Measurements from ENCODE around the gene ZC3H14. TPM values are rescaled to one million over a fixed set of nuclear protein-coding genes. Genes with fewer than 3 reads are reported as not detected.

ZC3H14 gene
- total RNA-seq, 1 experiment from 2014 or later: 90.6 TPM

DNA sequence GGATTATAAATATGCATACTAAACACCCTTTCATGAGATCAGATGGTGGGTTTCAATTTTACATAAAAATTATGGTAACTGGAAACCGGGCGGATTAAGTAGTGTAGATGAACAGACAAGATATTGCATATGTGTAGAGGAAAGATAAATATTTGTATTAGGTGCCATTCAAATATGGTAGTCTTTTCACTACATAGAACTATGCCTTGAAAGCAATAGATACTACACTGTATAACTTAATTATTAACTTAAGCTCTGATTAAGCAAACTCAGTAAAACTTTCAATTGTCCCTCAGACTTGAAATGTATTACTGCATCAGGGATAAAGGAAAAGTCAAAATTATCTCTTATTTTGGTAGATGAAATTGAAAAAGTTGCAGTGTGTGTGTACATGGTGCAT, 10.0 kb upstream of the ZC3H14 start:
- Histone ChIP-seq H3K27me3 (ENCODE audit: insufficient read depth, low read length) (no peaks in the 10 kb centered on the region), H3K23ac (ENCODE audit: insufficient read length, low read depth, low read length) (no peak overlapping the region), H2BK120ac (ENCODE audit: low read depth, low read length, poor library complexity, severe bottlenecking) (no peak overlapping the region), H3K9me3 (ENCODE audit: control insufficient read depth, low read depth, low read length) (no peaks in the 10 kb centered on the region), H3K4ac (ENCODE audit: low read depth, low read length) (no peak overlapping the region), H3K4me2 (ENCODE audit: insufficient read depth, insufficient read length, low read length) (no peak overlapping the region), H3K18ac (ENCODE audit: insufficient read length, low read depth, low read length) (no peak overlapping the region), H2BK20ac (ENCODE audit: low read depth, low read length, poor library complexity, severe bottlenecking) (no peak overlapping the region), H2AK5ac (ENCODE audit: insufficient read length, low read length) (no peak overlapping the region), H2BK15ac (ENCODE audit: low read depth, low read length) (no peak overlapping the region), H4K91ac (ENCODE audit: insufficient read length, low read depth, low read length) (no peak overlapping the region), H3K9ac (ENCODE audit: extremely low read depth, insufficient read length, low read length) (no peak overlapping the region), H3K79me1 (ENCODE audit: insufficient read depth, low read depth, low read length, poor library complexity, severe bottlenecking) (no peaks in the 10 kb centered on the region), H2BK5ac (ENCODE audit: insufficient read length, low read length) (no peak overlapping the region), H3K27ac (ENCODE audit: insufficient read length, low read depth, low read length) (no peak overlapping the region), H3T11ph (ENCODE audit: low read length) (no peak overlapping the region), H3K23me2 (ENCODE audit: insufficient read length, low read depth, low read length, poor library complexity, severe bottlenecking) (peaks cover 13% of the 10 kb centered on the region), H2BK12ac (ENCODE audit: insufficient read length, low read depth, low read length) (no peak overlapping the region), H4K20me1 (ENCODE audit: control insufficient read depth, insufficient read depth, insufficient read length) (no peaks in the 10 kb centered on the region), H3K79me2 (ENCODE audit: insufficient read depth, low read length) (no peaks in the 10 kb centered on the region), H4K8ac (replicated peaks; ENCODE audit: insufficient read length, low read depth, low read length) (no peak overlapping the region), H2AFZ (ENCODE audit: low read length) (no peak overlapping the region), H3K56ac (ENCODE audit: insufficient read length, low read depth, low read length) (no peak overlapping the region), H3K4me1 (ENCODE audit: insufficient read depth, low read length) (no peaks in the 10 kb centered on the region), H3K14ac (ENCODE audit: insufficient read depth, low read length) (no peak overlapping the region), H4K5ac (ENCODE audit: insufficient read length, low read depth, low read length) (no peak overlapping the region)
- H3K36me3 Mint-ChIP-seq (ENCODE audit: insufficient read depth in 1 of 3, low read depth in 3 of 3): peaks cover 2 to 21% (median 16%) of the 10 kb centered on the region in 3 experiments; a peak in 5 of 7 replicates
- no peak overlapping the region for H3K27ac Mint-ChIP-seq
- H3K4me3 Mint-ChIP-seq: peak overlapping the region in 1 of 2 experiments; percentile 46; a peak in 3 of 5 replicates
- no peaks in the 10 kb centered on the region; a peak in 1 of 5 replicates for H3K9me3 Mint-ChIP-seq
- DNase-seq: no peak
- TF ChIP-seq, protein P1, sequence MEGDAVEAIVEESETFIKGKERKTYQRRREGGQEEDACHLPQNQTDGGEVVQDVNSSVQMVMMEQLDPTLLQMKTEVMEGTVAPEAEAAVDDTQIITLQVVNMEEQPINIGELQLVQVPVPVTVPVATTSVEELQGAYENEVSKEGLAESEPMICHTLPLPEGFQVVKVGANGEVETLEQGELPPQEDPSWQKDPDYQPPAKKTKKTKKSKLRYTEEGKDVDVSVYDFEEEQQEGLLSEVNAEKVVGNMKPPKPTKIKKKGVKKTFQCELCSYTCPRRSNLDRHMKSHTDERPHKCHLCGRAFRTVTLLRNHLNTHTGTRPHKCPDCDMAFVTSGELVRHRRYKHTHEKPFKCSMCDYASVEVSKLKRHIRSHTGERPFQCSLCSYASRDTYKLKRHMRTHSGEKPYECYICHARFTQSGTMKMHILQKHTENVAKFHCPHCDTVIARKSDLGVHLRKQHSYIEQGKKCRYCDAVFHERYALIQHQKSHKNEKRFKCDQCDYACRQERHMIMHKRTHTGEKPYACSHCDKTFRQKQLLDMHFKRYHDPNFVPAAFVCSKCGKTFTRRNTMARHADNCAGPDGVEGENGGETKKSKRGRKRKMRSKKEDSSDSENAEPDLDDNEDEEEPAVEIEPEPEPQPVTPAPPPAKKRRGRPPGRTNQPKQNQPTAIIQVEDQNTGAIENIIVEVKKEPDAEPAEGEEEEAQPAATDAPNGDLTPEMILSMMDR (conservative IDR thresholded peaks at IDR 0.05): no peak
- peaks cover 2% of the 10 kb centered on the region; the same call in 1 of the 2 replicates for H3K27me3 Mint-ChIP-seq (ENCODE audit: low read depth)
- peaks cover 25 to 26% of the 10 kb centered on the region in 2 experiments for H3K4me1 Mint-ChIP-seq
- WGBS (ENCODE audit: extremely low coverage, insufficient read length, low lambda C conversion rate): 100% methylated on average over 1 of the region's 2 CpGs
